IMR-90 (cell line): ENCODE data around the gene NOXO1. TPM values are rescaled to one million over a fixed set of nuclear protein-coding genes. Genes with fewer than 3 reads are reported as not detected.

Source experiments
- ATAC-seq: fragments of 200-7000 bp; cut with Tn5 transposase; 2 replicates; pipeline ENCODE4 v1.9.1; 2020; ENCODE audit warnings: low read depth, mild to moderate bottlenecking, moderate library complexity
- BruUV-seq: library from RNA; stranded (reverse); fragments of 400-500 nt; replicated peaks from 2 replicates; lab custom pipeline; 2021; lab: Mats Ljungman, UMichigan
- CTCF ChIA-PET: fragments of 300-600 bp; formaldehyde crosslinking; extraction: SDS; loops from one replicate; lab custom pipeline; 2021; ENCODE audit warnings: antibody characterized with exemption; lab: Yijun Ruan, JAX
- POLR2A ChIA-PET: fragments of 300-600 bp; sonication (Branson Sonifier 250); formaldehyde crosslinking; loops from one replicate; lab custom pipeline; 2022; ENCODE audit warnings: antibody characterized with exemption; ENCODE audit not compliant: unreplicated experiment; lab: Charles Lee
- DNase-seq: peaks from one replicate; pipeline ENCODE4 v3.0.0; 2013
- H2AFZ ChIP-seq: replicated peaks from 2 replicates; pipeline ENCODE3; 2013; ENCODE audit warnings: low read length, mild to moderate bottlenecking; ENCODE audit not compliant: poor library complexity
- H2AK5ac ChIP-seq: 2 replicates; pipeline ENCODE4 v1.6.1; 2013; ENCODE audit warnings: low read depth, low read length, inconsistent platforms
- H2AK9ac ChIP-seq: replicated peaks from 2 replicates; pipeline ENCODE3; 2013; ENCODE audit warnings: mild to moderate bottlenecking, low read depth, low read length, moderate library complexity; ENCODE audit not compliant: poor library complexity
- H2BK120ac ChIP-seq: 2 replicates; pipeline ENCODE4 v1.6.1; 2013; ENCODE audit warnings: low read depth, low read length, inconsistent platforms
- H2BK15ac ChIP-seq: 3 replicates; pipeline ENCODE4 v1.6.1; 2013; ENCODE audit warnings: low read depth, low read length, inconsistent platforms
- H2BK20ac ChIP-seq: 2 replicates; pipeline ENCODE4 v1.6.1; 2013; ENCODE audit warnings: low read depth, mild to moderate bottlenecking, inconsistent platforms, low read length, moderate library complexity
- H2BK5ac ChIP-seq: 2 replicates; pipeline ENCODE4 v1.6.1; 2013; ENCODE audit warnings: mild to moderate bottlenecking, low read depth, low read length, inconsistent platforms; ENCODE audit not compliant: poor library complexity, severe bottlenecking
- H3K14ac ChIP-seq: replicated peaks from 2 replicates; pipeline ENCODE4 v1.6.1; 2013; ENCODE audit warnings: low read depth, low read length, inconsistent platforms
- H3K18ac ChIP-seq: 2 replicates; pipeline ENCODE4 v1.6.1; 2013; ENCODE audit warnings: low read depth, low read length, control low read depth
- H3K23ac ChIP-seq: 2 replicates; pipeline ENCODE4 v1.6.1; 2013; ENCODE audit warnings: low read depth, low read length, inconsistent platforms
- H3K27ac ChIP-seq: 2 replicates; pipeline ENCODE4 v1.5.1; 2013; ENCODE audit warnings: mild to moderate bottlenecking, control low read depth, low read length; ENCODE audit not compliant: insufficient read depth
- H3K27me3 ChIP-seq: 2 replicates; pipeline ENCODE4 v1.6.1; 2013; ENCODE audit warnings: low read length; ENCODE audit not compliant: control insufficient read depth, insufficient read depth
- H3K36me3 ChIP-seq: 2 replicates; pipeline ENCODE4 v1.6.1; 2013; ENCODE audit warnings: low read length, mixed read lengths; ENCODE audit not compliant: control insufficient read depth, insufficient read depth
- H3K4ac ChIP-seq: 2 replicates; pipeline ENCODE4 v1.6.1; 2013; ENCODE audit warnings: low read depth, low read length, inconsistent platforms
- H3K4me1 ChIP-seq: 2 replicates; pipeline ENCODE4 v1.6.1; 2013; ENCODE audit warnings: low read length, mixed read lengths; ENCODE audit not compliant: control insufficient read depth, insufficient read depth
- H3K4me2 ChIP-seq: 2 replicates; pipeline ENCODE4 v1.6.1; 2013; ENCODE audit warnings: low read depth, mild to moderate bottlenecking, control low read depth, low read length, moderate library complexity
- H3K4me3 ChIP-seq: 2 replicates; pipeline ENCODE4 v1.5.1; 2013; ENCODE audit warnings: low read depth, mild to moderate bottlenecking, control low read depth, low read length, moderate library complexity; ENCODE audit not compliant: insufficient read depth
- H3K56ac ChIP-seq: 2 replicates; pipeline ENCODE4 v1.6.1; 2013; ENCODE audit warnings: low read length, inconsistent platforms; ENCODE audit not compliant: insufficient read depth; ENCODE audit errors: extremely low read depth
- H3K79me1 ChIP-seq, 2 experiments: 2 replicates each; pipeline ENCODE4 v1.6.1; 2013; ENCODE audit warnings: low read length in 2 of 2, inconsistent platforms in 1 of 2, low read depth in 1 of 2
- H3K9ac ChIP-seq: 2 replicates; pipeline ENCODE4 v1.6.1; 2013; ENCODE audit warnings: low read depth, low read length, control low read depth
- H3K9me1 ChIP-seq: 2 replicates; pipeline ENCODE4 v1.6.1; 2013; ENCODE audit warnings: low read length, inconsistent platforms; ENCODE audit not compliant: insufficient read depth
- H3K9me3 ChIP-seq: 2 replicates; pipeline ENCODE4 v1.6.1; 2013; ENCODE audit warnings: low read length; ENCODE audit not compliant: control insufficient read depth, insufficient read depth
- H4K20me1 ChIP-seq: 2 replicates; pipeline ENCODE4 v1.6.1; 2013; ENCODE audit warnings: low read length, inconsistent platforms; ENCODE audit not compliant: insufficient read depth
- H4K5ac ChIP-seq: 2 replicates; pipeline ENCODE4 v1.6.1; 2013; ENCODE audit warnings: mild to moderate bottlenecking, low read depth, low read length, control low read depth
- H4K8ac ChIP-seq, 2 experiments: 2 replicates each; pipeline ENCODE4 v1.6.1; 2013; ENCODE audit warnings: low read depth in 2 of 2, low read length in 2 of 2, control low read depth in 1 of 2, inconsistent platforms in 1 of 2
- H4K91ac ChIP-seq: 2 replicates; pipeline ENCODE4 v1.6.1; 2013; ENCODE audit warnings: low read depth, low read length, inconsistent platforms; ENCODE audit not compliant: insufficient read depth
- BHLHE40 ChIP-seq: fragments of 150-350 bp; IDR thresholded peaks from 2 replicates; pipeline ENCODE4 v1.6.1; 2016; ENCODE audit warnings: mild to moderate bottlenecking, low read depth, low read length
- CEBPB ChIP-seq: IDR thresholded peaks from 2 replicates; pipeline ENCODE4 v1.6.1; 2012; ENCODE audit warnings: low read depth, low read length, improper control_type of control experiment
- FOS ChIP-seq: fragments of 150-350 bp; IDR thresholded peaks from 2 replicates; pipeline ENCODE4 v1.6.1; 2016; ENCODE audit warnings: low read depth, low read length
- MAFK ChIP-seq: IDR thresholded peaks from 2 replicates; pipeline ENCODE4 v1.6.1; 2012; ENCODE audit warnings: low read depth, low read length, improper control_type of control experiment
- MAZ ChIP-seq: IDR thresholded peaks from 2 replicates; pipeline ENCODE4 v1.6.1; 2012; ENCODE audit warnings: low read depth, mild to moderate bottlenecking, low read length, improper control_type of control experiment, moderate library complexity, borderline replicate concordance
- NFE2L2 ChIP-seq: fragments of 150-350 bp; IDR thresholded peaks from 2 replicates; pipeline ENCODE4 v1.6.1; 2016; ENCODE audit warnings: low read depth, mild to moderate bottlenecking, low read length
- POLR2A ChIP-seq: IDR thresholded peaks from 2 replicates; pipeline ENCODE4 v1.6.1; 2012; ENCODE audit warnings: mild to moderate bottlenecking, low read depth, low read length
- RAD21 ChIP-seq: IDR thresholded peaks from 2 replicates; pipeline ENCODE4 v1.6.1; 2012; ENCODE audit warnings: low read length, improper control_type of control experiment
- RCOR1 ChIP-seq: IDR thresholded peaks from 2 replicates; pipeline ENCODE4 v1.6.1; 2012; ENCODE audit warnings: mild to moderate bottlenecking, low read length, improper control_type of control experiment; ENCODE audit not compliant: insufficient replicate concordance
- RFX5 ChIP-seq: IDR thresholded peaks from 2 replicates; pipeline ENCODE4 v1.8.0; 2012; ENCODE audit warnings: low read depth, mild to moderate bottlenecking, low read length, moderate library complexity
- SMC3 ChIP-seq: fragments of 150-350 bp; IDR thresholded peaks from 2 replicates; pipeline ENCODE4 v1.6.1; 2016; ENCODE audit warnings: low read depth, mild to moderate bottlenecking, antibody characterized with exemption, low read length, moderate library complexity
- WGBS, 2 experiments: methylation state at CpG; one replicate each; pipeline versions ENCODE4 v1.1.5 to v1.1.7; 2013; ENCODE audit warnings: missing lambda C conversion rate in 2 of 2; ENCODE audit not compliant: insufficient read length in 1 of 2; ENCODE audit errors: extremely low coverage in 2 of 2; 5-methylcytosine and 5-hydroxymethylcytosine counted together
- dilution Hi-C: fragments of 300-500 bp; cut with HindIII; formaldehyde crosslinking; loops from one replicate; pipeline ENCODE4 v1.14.3; 2018; ENCODE audit warnings: low sequenced_read_pairs; ENCODE audit not compliant: unreplicated experiment
- in situ Hi-C: fragments of 300-500 bp; cut with MboI; formaldehyde crosslinking; loops from 3 replicates; pipeline ENCODE4 v1.14.3; 2019; ENCODE audit warnings: low sequenced_read_pairs, inconsistent platforms, mixed read lengths
- intact Hi-C: fragments of 100-400 bp; cut with micrococcal nuclease; formaldehyde crosslinking; loops from 2 replicates; pipeline ENCODE4 v1.10.0; 2022
- polyA plus RNA-seq, 3 experiments: library from polyadenylated mRNA; depleted of rRNA; stranded (reverse); fragments of >200 nt; gene quantifications; 2 replicates each; pipeline ENCODE4 v1.2.3, GENCODE V29; 2012; ENCODE audit warnings: low replicate concordance in 1 of 3
- total RNA-seq: library from RNA; depleted of rRNA; stranded (reverse); fragments of >200 nt; gene quantifications from 2 replicates; pipeline ENCODE4 v1.2.3, GENCODE V29; 2012
- TF ChIP-seq, protein P1 (sequence below): fragments of 150-350 bp; IDR thresholded peaks from 2 replicates; pipeline ENCODE4 v1.6.1; 2017; ENCODE audit warnings: mild to moderate bottlenecking, antibody characterized with exemption, low read length, low read depth
- TF ChIP-seq, protein P2 (sequence below): fragments of 150-350 bp; IDR thresholded peaks from 2 replicates; pipeline ENCODE4 v1.6.1; 2016; ENCODE audit warnings: low read depth, mild to moderate bottlenecking, low read length, moderate library complexity, borderline replicate concordance

The NOXO1 gene
- total and polyA plus RNA-seq, 2 of the 4 experiments (the other 2 are of a cell fraction), result 0.56 TPM; not detected in 1

DNA sequence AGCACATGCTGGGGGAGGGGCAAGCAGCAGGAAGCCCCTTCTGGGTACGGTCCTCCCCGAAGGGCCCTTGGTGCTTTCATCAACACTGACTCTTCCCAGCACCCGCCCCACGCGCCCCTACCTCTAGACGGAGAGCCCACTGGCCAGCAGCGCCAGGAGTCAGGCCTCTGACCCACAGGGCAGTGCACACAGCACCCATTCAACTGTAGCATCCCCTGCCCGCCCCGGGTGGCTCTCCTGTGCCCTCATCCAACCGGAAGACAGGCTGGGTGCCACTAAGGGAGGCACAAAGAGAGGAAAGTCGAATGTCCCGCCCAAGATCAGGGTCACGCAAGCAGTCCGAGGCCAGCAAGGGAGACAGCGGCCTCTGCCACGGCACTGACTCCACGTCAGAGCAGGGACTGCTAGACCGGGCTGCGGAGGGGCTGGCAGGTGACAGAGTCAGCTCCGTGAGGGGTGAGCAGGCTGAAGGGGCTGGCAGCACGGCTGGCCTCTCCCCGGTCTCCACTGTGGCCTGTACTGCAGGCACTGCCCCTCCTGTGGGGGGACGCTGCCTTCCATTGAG is 48.1 kb downstream of the NOXO1 start:
- ATAC-seq, result no peak
- TF ChIP-seq RFX5 (no peak), BHLHE40 (no peak), RAD21 (no peak), MAFK (no peak), RCOR1 (no peak), FOS (no peak), SMC3 (no peak), NFE2L2 (no peak), POLR2A (no peak), MAZ (no peak), CEBPB (no peak)
- TF ChIP-seq, protein P1, sequence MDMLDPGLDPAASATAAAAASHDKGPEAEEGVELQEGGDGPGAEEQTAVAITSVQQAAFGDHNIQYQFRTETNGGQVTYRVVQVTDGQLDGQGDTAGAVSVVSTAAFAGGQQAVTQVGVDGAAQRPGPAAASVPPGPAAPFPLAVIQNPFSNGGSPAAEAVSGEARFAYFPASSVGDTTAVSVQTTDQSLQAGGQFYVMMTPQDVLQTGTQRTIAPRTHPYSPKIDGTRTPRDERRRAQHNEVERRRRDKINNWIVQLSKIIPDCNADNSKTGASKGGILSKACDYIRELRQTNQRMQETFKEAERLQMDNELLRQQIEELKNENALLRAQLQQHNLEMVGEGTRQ, result no peak
- TF ChIP-seq, protein P2, sequence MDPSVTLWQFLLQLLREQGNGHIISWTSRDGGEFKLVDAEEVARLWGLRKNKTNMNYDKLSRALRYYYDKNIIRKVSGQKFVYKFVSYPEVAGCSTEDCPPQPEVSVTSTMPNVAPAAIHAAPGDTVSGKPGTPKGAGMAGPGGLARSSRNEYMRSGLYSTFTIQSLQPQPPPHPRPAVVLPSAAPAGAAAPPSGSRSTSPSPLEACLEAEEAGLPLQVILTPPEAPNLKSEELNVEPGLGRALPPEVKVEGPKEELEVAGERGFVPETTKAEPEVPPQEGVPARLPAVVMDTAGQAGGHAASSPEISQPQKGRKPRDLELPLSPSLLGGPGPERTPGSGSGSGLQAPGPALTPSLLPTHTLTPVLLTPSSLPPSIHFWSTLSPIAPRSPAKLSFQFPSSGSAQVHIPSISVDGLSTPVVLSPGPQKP, result no peak
- no peak overlapping the region for H3K4ac ChIP-seq
- no TSS peak for BruUV-seq
- no peak overlapping the region for H2AFZ ChIP-seq
- H4K20me1 ChIP-seq, result no peaks in the 10 kb centered on the region
- peaks cover 8% of the 10 kb centered on the region for H3K36me3 ChIP-seq
- no peak overlapping the region for H2BK15ac ChIP-seq
- H3K9me1 ChIP-seq, result no peaks in the 10 kb centered on the region
- H3K4me2 ChIP-seq, result no peak overlapping the region
- ChIA-PET CTCF (no interaction called here), POLR2A (no interaction called here)
- H4K8ac ChIP-seq, result no peak overlapping the region
- no peak overlapping the region for H2AK5ac ChIP-seq
- H3K18ac ChIP-seq, result no peak overlapping the region
- WGBS, 2 experiments, result 74% methylated on average over 15 of the region's 23 CpGs; no CpG with 5 or more reads in 1 of the 2 experiments
- no peak overlapping the region for H2BK20ac ChIP-seq
- no peak overlapping the region for H2BK120ac ChIP-seq
- H3K14ac ChIP-seq, result no peak overlapping the region
- H3K27me3 ChIP-seq, result peaks cover 4% of the 10 kb centered on the region; the same call in 1 of the 2 replicates
- no peak for DNase-seq
- H2BK5ac ChIP-seq, result no peak overlapping the region
- peak overlapping the region; percentile 15 for H2AK9ac ChIP-seq
- intact Hi-C loops (no loop called here), in situ Hi-C loops (loop anchor here (5.0 kb wide), 1 partner anchor 71 kb away; no protein-coding TSS in a partner anchor), dilution Hi-C loops (no loop called here)
- no peak overlapping the region for H3K27ac ChIP-seq
- no peak overlapping the region for H3K23ac ChIP-seq
- no peak overlapping the region for H4K91ac ChIP-seq
- no peak overlapping the region for H3K56ac ChIP-seq
- H4K5ac ChIP-seq, result no peak overlapping the region
- no peak overlapping the region for H3K9ac ChIP-seq
- no peaks in the 10 kb centered on the region for H3K4me1 ChIP-seq
- no peak overlapping the region for H3K4me3 ChIP-seq
- H3K79me1 ChIP-seq, result no peaks in the 10 kb centered on the region
- no peaks in the 10 kb centered on the region for H3K9me3 ChIP-seq
